KMS-11 (cell line): ENCODE results near the gene SUDS3.

ENCODE experiments used
- H2AFZ ChIP-seq: fragments of 200-600 bp; sonication (generic); 2 replicates; pipeline ENCODE4 v1.6.1; 2016; ENCODE audit warnings: antibody characterized with exemption, mixed run types, low read depth
- H3K27ac ChIP-seq: fragments of 200-600 bp; sonication (generic); 2 replicates; pipeline ENCODE4 v1.6.1; 2016; ENCODE audit warnings: mild to moderate bottlenecking, mixed run types
- H3K27me3 ChIP-seq: fragments of 200-600 bp; sonication (generic); 2 replicates; pipeline ENCODE4 v1.6.1; 2017; ENCODE audit warnings: mild to moderate bottlenecking, low read depth, mixed run types, moderate library complexity; ENCODE audit not compliant: insufficient read depth
- H3K36me3 ChIP-seq: fragments of 200-600 bp; sonication (generic); 2 replicates; pipeline ENCODE4 v1.6.1; 2017; ENCODE audit warnings: mild to moderate bottlenecking, mixed run types; ENCODE audit not compliant: insufficient read depth
- H3K4me1 ChIP-seq: fragments of 200-600 bp; sonication (generic); 2 replicates; pipeline ENCODE4 v1.6.1; 2016; ENCODE audit warnings: mild to moderate bottlenecking, low read depth, mixed run types; ENCODE audit not compliant: poor library complexity, severe bottlenecking
- H3K4me2 ChIP-seq: fragments of 200-600 bp; sonication (generic); 2 replicates; pipeline ENCODE4 v1.7.0; 2016; ENCODE audit warnings: mild to moderate bottlenecking, mixed run types
- H3K4me3 ChIP-seq: fragments of 200-600 bp; sonication (generic); IDR thresholded peaks from 2 replicates; pipeline ENCODE4 v1.6.1; 2017; ENCODE audit warnings: low read depth, low read length, mixed read lengths; ENCODE audit not compliant: insufficient read depth
- H3K79me2 ChIP-seq: fragments of 200-600 bp; sonication (generic); 2 replicates; pipeline ENCODE4 v1.6.1; 2016; ENCODE audit warnings: low read depth, mixed run types; ENCODE audit not compliant: insufficient read depth
- H3K9ac ChIP-seq: fragments of 200-600 bp; sonication (generic); 2 replicates; pipeline ENCODE4 v1.6.1; 2016; ENCODE audit warnings: mild to moderate bottlenecking, mixed run types
- H4K20me1 ChIP-seq: fragments of 200-600 bp; sonication (generic); 2 replicates; pipeline ENCODE4 v1.6.1; 2016; ENCODE audit warnings: mild to moderate bottlenecking, mixed run types; ENCODE audit not compliant: insufficient read depth
- TF ChIP-seq, protein P1 (sequence below): fragments of 200-600 bp; sonication (generic); conservative IDR thresholded peaks from 2 replicates; pipeline ENCODE4 v1.6.1; 2017; ENCODE audit warnings: low read depth, mild to moderate bottlenecking, antibody characterized with exemption, low read length, moderate library complexity, mixed read lengths

The SUDS3 gene, protein sequence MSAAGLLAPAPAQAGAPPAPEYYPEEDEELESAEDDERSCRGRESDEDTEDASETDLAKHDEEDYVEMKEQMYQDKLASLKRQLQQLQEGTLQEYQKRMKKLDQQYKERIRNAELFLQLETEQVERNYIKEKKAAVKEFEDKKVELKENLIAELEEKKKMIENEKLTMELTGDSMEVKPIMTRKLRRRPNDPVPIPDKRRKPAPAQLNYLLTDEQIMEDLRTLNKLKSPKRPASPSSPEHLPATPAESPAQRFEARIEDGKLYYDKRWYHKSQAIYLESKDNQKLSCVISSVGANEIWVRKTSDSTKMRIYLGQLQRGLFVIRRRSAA

DNA sequence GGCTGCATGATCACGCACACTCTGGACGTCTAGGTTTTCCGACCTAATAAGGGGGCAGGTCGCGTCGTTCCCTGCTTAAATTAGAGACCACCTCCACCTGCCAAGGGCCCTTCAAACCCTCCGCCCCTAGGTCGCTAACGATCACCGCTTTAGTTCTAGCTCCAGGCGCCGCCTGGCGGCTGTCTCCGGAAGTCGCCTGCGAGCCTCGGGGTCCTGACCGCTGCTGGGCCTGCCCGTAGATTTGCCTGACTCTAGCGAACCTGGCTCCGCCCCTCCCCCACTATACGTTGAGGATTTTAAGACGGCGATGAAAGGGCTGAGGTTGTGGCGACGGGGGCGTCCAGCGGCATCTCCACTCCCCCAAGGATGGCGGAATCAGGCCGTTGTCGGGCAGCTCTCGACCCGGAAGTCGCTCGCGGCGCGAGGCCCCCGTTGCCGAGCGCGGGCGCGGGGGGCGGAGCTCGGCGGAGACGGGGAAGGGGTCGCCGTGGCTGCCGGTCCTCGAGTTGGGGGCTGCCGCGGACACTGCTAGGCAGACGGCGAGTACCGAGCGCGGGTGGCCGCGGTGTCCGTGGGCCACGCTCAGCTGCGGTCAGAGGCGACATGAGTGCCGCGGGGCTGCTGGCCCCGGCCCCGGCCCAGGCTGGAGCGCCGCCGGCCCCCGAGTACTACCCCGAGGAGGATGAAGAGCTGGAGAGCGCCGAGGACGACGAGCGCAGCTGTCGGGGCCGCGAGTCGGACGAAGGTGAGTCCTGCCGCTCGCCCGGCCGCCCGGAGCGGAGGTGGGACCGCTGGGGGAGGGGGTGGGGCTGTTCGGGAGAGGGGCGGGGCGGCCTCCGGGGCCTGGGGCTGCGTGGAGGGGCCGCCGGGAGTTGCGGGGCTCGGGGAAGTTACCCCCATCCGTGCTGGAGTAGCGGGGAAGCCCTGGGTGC lies at the start of gene SUDS3:
Gene SUDS3, plus strand, starts transcription at position 467 of the 932 bp plus-strand sequence. Its CDS starts 137 bp downstream, at position 604.
- Histone ChIP-seq H4K20me1 (no peaks in the 10 kb centered on the region), H3K9ac (peak within 1 kb of the TSS; percentile 85), H3K27ac (peak within 1 kb of the TSS; percentile 85), H3K27me3 (no peaks in the 10 kb centered on the region), H3K4me1 (peaks cover 10% of the 10 kb centered on the region), H2AFZ (peak within 1 kb of the TSS; percentile 41; the same call in 1 of the 2 replicates), H3K36me3 (no peaks in the 10 kb centered on the region), H3K4me2 (peak within 1 kb of the TSS; percentile 58), H3K79me2 (peaks cover 10% of the 10 kb centered on the region; the same call in 1 of the 2 replicates), H3K4me3 (no peak within 1 kb of the TSS)
- TF ChIP-seq, protein P1, sequence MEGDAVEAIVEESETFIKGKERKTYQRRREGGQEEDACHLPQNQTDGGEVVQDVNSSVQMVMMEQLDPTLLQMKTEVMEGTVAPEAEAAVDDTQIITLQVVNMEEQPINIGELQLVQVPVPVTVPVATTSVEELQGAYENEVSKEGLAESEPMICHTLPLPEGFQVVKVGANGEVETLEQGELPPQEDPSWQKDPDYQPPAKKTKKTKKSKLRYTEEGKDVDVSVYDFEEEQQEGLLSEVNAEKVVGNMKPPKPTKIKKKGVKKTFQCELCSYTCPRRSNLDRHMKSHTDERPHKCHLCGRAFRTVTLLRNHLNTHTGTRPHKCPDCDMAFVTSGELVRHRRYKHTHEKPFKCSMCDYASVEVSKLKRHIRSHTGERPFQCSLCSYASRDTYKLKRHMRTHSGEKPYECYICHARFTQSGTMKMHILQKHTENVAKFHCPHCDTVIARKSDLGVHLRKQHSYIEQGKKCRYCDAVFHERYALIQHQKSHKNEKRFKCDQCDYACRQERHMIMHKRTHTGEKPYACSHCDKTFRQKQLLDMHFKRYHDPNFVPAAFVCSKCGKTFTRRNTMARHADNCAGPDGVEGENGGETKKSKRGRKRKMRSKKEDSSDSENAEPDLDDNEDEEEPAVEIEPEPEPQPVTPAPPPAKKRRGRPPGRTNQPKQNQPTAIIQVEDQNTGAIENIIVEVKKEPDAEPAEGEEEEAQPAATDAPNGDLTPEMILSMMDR, result peak; percentile 78

DNA sequence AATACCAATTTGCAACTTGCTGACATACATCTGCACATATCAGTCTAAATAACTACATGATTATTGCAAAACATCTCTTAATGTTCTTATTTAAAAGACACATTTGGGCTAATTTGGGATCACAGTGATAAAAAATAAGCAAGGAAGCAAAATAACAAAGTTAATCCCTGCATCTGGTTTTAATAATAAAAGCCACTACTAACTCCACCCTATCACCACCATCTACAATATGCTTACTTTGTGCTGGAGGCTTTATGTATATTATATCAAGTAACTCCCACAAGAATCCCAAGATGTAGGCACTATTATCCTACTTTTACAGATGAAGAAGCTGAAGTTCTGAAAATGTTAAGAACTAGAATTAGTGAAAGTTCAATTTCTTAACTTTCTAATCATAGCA lies 49.4 kb upstream of the SUDS3 start:
- Histone ChIP-seq H3K9ac (no peak overlapping the region), H3K27ac (no peak overlapping the region), H3K4me2 (no peak overlapping the region), H3K4me1 (no peaks in the 10 kb centered on the region), H4K20me1 (no peaks in the 10 kb centered on the region), H3K36me3 (no peaks in the 10 kb centered on the region), H3K79me2 (no peaks in the 10 kb centered on the region), H3K27me3 (no peaks in the 10 kb centered on the region), H3K4me3 (no peak overlapping the region), H2AFZ (no peak overlapping the region)
- TF ChIP-seq, protein P1, result no peak

DNA sequence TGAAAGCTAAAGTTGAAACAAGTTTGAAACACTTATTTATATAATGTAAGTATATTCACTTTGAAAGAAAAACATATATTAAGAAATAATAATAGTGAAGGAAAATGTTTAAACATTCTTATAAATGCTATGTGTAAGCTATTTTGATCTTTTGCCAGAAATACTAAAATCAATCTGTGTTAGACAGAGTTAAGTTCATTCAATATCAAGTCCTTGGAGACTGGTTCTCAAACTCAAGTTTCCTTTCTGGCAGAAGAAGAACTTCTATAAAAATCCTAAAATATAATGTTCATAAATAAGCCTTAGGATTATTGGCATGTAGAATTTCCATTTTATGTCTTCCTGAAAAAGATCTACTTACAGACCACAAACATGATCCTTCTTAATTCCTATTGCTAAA lies 49.0 kb upstream of the SUDS3 start:
- H3K4me3 ChIP-seq, result no peak overlapping the region
- H3K36me3 ChIP-seq, result no peaks in the 10 kb centered on the region
- TF ChIP-seq, protein P1, result no peak
- no peak overlapping the region for H2AFZ ChIP-seq
- H3K4me1 ChIP-seq, result no peaks in the 10 kb centered on the region
- H3K4me2 ChIP-seq, result no peak overlapping the region
- H3K27me3 ChIP-seq, result no peaks in the 10 kb centered on the region
- H3K79me2 ChIP-seq, result no peaks in the 10 kb centered on the region
- H3K9ac ChIP-seq, result no peak overlapping the region
- no peak overlapping the region for H3K27ac ChIP-seq
- H4K20me1 ChIP-seq, result no peaks in the 10 kb centered on the region

DNA sequence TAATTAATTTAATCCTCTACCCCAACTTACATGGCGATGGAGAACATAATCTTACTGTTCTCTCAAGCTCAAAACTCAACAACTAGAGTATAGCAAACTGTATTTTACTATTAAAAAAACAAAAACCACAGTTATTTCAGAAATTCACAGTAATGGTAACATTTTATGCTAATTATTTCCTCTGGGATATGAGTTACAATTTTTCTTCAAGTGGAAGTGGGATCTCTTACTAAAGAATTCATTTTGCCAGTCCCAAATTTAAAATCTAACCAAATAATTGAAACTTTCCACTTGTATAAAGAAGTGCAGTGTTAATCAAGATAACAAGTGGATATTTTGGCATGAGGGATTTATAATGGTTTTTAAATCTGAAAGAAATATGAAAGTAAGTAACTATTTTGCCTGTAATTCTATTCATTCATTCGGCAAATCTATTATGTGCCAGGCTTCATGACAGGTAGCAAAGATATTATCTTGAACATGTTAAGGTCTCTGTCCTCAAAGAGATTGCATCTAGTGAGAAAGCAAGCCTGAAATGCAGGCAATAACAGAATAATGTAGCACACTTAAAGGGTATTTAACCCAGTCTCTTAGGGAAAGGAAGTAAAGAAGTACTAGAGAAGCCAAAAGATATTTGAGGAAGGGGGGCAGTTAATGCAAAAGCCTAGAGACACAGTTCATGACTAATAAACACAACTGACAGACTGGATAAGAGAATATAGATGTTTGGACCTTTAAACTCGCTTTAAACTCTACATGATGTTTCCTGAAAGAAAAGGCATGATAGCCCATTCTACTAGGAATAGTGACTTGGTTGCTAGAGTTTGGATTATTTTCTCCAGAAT lies 47.6 kb upstream of the SUDS3 start:
- H3K4me2 ChIP-seq, result no peak overlapping the region
- H3K79me2 ChIP-seq, result no peaks in the 10 kb centered on the region
- H3K27ac ChIP-seq, result no peak overlapping the region
- H3K4me1 ChIP-seq, result no peaks in the 10 kb centered on the region
- H3K36me3 ChIP-seq, result no peaks in the 10 kb centered on the region
- H3K4me3 ChIP-seq, result no peak overlapping the region
- TF ChIP-seq, protein P1, result no peak
- no peak overlapping the region for H3K9ac ChIP-seq
- H2AFZ ChIP-seq, result no peak overlapping the region
- no peaks in the 10 kb centered on the region for H4K20me1 ChIP-seq
- H3K27me3 ChIP-seq, result no peaks in the 10 kb centered on the region
